H1 (cell line): ENCODE results near the gene CDC42EP4. TPM values are rescaled to one million over a fixed set of nuclear protein-coding genes. Genes with fewer than 3 reads are reported as not detected.
A peak's percentile ranks its signal among the peaks of the same experiment; 100 is the strongest.

ENCODE experiments used
- CTCF ChIA-PET: fragments of 300-600 bp; sonication (Branson Sonifier 250); formaldehyde crosslinking; loops from one replicate; lab custom pipeline; 2021; ENCODE audit not compliant: partially characterized antibody; lab: Charles Lee
- POLR2A ChIA-PET: fragments of 300-600 bp; sonication (Branson Sonifier 250); formaldehyde crosslinking; loops from one replicate; lab custom pipeline; 2021; ENCODE audit warnings: inconsistent platforms; ENCODE audit not compliant: partially characterized antibody; lab: Charles Lee
- DNase-seq, 2 experiments: peaks; one replicate each; pipeline versions ENCODE4 v3.0.0 to v3.0.0-alpha.2; 2010 to 2022; ENCODE audit warnings: low spot score in 2 of 2, low read depth in 1 of 2, mixed read lengths in 1 of 2
- FAIRE-seq: peaks from 2 replicates; lab custom pipeline; 2011; peaks lifted over from hg19 to GRCh38; lab: Jason Lieb, UNC
- H2AFZ ChIP-seq: 2 replicates; pipeline ENCODE4 v1.8.1; 2012; ENCODE audit warnings: low read length, inconsistent platforms
- H2AK5ac ChIP-seq: 2 replicates; pipeline ENCODE4 v1.6.1; 2013; ENCODE audit warnings: low read depth, low read length
- H2BK120ac ChIP-seq: replicated peaks from 2 replicates; pipeline ENCODE3; 2013; ENCODE audit warnings: low read depth, low read length, inconsistent platforms
- H2BK12ac ChIP-seq: 2 replicates; pipeline ENCODE4 v1.6.1; 2013; ENCODE audit warnings: low read depth, low read length
- H2BK15ac ChIP-seq: 2 replicates; pipeline ENCODE4 v1.6.1; 2013; ENCODE audit warnings: low read length
- H2BK20ac ChIP-seq: 2 replicates; pipeline ENCODE4 v1.6.1; 2013; ENCODE audit warnings: low read length
- H2BK5ac ChIP-seq: 2 replicates; pipeline ENCODE4 v1.6.1; 2013; ENCODE audit warnings: low read depth, low read length
- H3K14ac ChIP-seq: 2 replicates; pipeline ENCODE4 v1.6.1; 2013; ENCODE audit warnings: inconsistent platforms; ENCODE audit not compliant: insufficient read length
- H3K18ac ChIP-seq: 2 replicates; pipeline ENCODE4 v1.6.1; 2013; ENCODE audit warnings: low read length; ENCODE audit errors: extremely low read depth
- H3K23ac ChIP-seq: 2 replicates; pipeline ENCODE4 v1.6.1; 2013; ENCODE audit warnings: inconsistent platforms; ENCODE audit not compliant: insufficient read length
- H3K23me2 ChIP-seq: 2 replicates; pipeline ENCODE4 v1.6.1; 2013; ENCODE audit warnings: low read depth, low read length
- H3K27ac ChIP-seq: 2 replicates; pipeline ENCODE4 v1.6.1; 2011; ENCODE audit warnings: low read depth, low read length, inconsistent platforms
- H3K27me3 ChIP-seq, 4 experiments: replicated peaks in 1 of 4; 1 replicate in 1 of 4; 2 replicates in 3 of 4; pipeline versions ENCODE4 v1.6.1 to v1.8.1; 2011 to 2013; ENCODE audit warnings: low read length in 3 of 4, mild to moderate bottlenecking in 3 of 4, inconsistent platforms in 2 of 4, mixed read lengths in 2 of 4, moderate library complexity in 1 of 4; ENCODE audit not compliant: control insufficient read depth in 3 of 4, insufficient read depth in 3 of 4; ENCODE audit errors: extremely low read depth in 1 of 4
- H3K36me3 ChIP-seq, 4 experiments: 2 replicates each; pipeline versions ENCODE4 v1.6.1 to v1.8.1; 2011 to 2013; ENCODE audit warnings: mild to moderate bottlenecking in 4 of 4, low read length in 3 of 4, moderate library complexity in 2 of 4, control low read depth in 1 of 4, inconsistent platforms in 1 of 4; ENCODE audit not compliant: insufficient read depth in 4 of 4, control insufficient read depth in 2 of 4
- H3K4ac ChIP-seq: replicated peaks from 2 replicates; pipeline ENCODE3; 2013; ENCODE audit warnings: low read length, low read depth, mixed read lengths, inconsistent platforms; ENCODE audit not compliant: insufficient read length
- H3K4me1 ChIP-seq, 4 experiments: replicated peaks in 1 of 4; 1 replicate in 1 of 4; 2 replicates in 3 of 4; pipeline versions ENCODE4 v1.6.1 to v1.8.1; 2011 to 2013; ENCODE audit warnings: low read length in 3 of 4, inconsistent platforms in 2 of 4, mixed read lengths in 1 of 4; ENCODE audit not compliant: insufficient read depth in 4 of 4, control insufficient read depth in 3 of 4
- H3K4me2 ChIP-seq, 2 experiments: 2 replicates each; pipeline versions ENCODE4 v1.6.1 to v1.8.1; 2011 to 2013; ENCODE audit warnings: low read depth in 2 of 2, low read length in 2 of 2, control low read depth in 1 of 2, inconsistent platforms in 1 of 2, mild to moderate bottlenecking in 1 of 2; ENCODE audit not compliant: insufficient read depth in 1 of 2
- H3K4me3 ChIP-seq, 4 experiments: fragments of 200-600, 300-600 bp in 1 of 4; sonication (generic), shearing (Covaris generic), sonication (Bioruptor Twin) in 1 of 4; 2 replicates each; pipeline versions ENCODE4 v1.5.1 to v1.8.1; 2011 to 2016; ENCODE audit warnings: low read length in 4 of 4, low read depth in 3 of 4, control low read depth in 2 of 4, inconsistent platforms in 2 of 4, mild to moderate bottlenecking in 2 of 4, mixed read lengths in 1 of 4, moderate library complexity in 1 of 4; ENCODE audit not compliant: insufficient read depth in 2 of 4; ENCODE audit errors: extremely low read depth in 1 of 4
- H3K56ac ChIP-seq: replicated peaks from 2 replicates; pipeline ENCODE3; 2013; ENCODE audit warnings: low read depth, mild to moderate bottlenecking, mixed read lengths, low read length, inconsistent platforms; ENCODE audit not compliant: insufficient read length
- H3K79me1 ChIP-seq: 2 replicates; pipeline ENCODE4 v1.6.1; 2013; ENCODE audit warnings: low read depth, low read length, control low read depth
- H3K79me2 ChIP-seq, 2 experiments: 2 replicates each; pipeline versions ENCODE4 v1.6.1 to v1.8.1; 2012 to 2013; ENCODE audit warnings: low read length in 2 of 2, mild to moderate bottlenecking in 2 of 2, inconsistent platforms in 1 of 2; ENCODE audit not compliant: insufficient read depth in 2 of 2, control insufficient read depth in 1 of 2
- H3K9ac ChIP-seq, 4 experiments: replicated peaks in 1 of 4; 1 replicate in 1 of 4; 2 replicates in 3 of 4; pipeline versions ENCODE4 v1.6.1 to v1.8.1; 2011 to 2013; ENCODE audit warnings: low read depth in 3 of 4, low read length in 3 of 4, control low read depth in 2 of 4, mild to moderate bottlenecking in 2 of 4, moderate library complexity in 2 of 4, inconsistent platforms in 1 of 4; ENCODE audit errors: extremely low read depth in 1 of 4
- H3K9me3 ChIP-seq, 2 experiments: 2 replicates each; pipeline versions ENCODE4 v1.6.1 to v1.8.1; 2012 to 2013; ENCODE audit warnings: mild to moderate bottlenecking in 2 of 2, moderate library complexity in 2 of 2, control low read depth in 1 of 2, inconsistent platforms in 1 of 2, low read depth in 1 of 2, low read length in 1 of 2, mixed read lengths in 1 of 2; ENCODE audit not compliant: insufficient read depth in 2 of 2
- H4K20me1 ChIP-seq, 2 experiments: replicated peaks in 1 of 2; 2 replicates each; pipeline versions ENCODE3 to v1.8.1; 2011 to 2013; ENCODE audit warnings: inconsistent platforms in 2 of 2, low read length in 2 of 2, mild to moderate bottlenecking in 1 of 2; ENCODE audit not compliant: insufficient read depth in 2 of 2, control insufficient read depth in 1 of 2
- H4K5ac ChIP-seq: 2 replicates; pipeline ENCODE4 v1.6.1; 2013; ENCODE audit warnings: low read length, low read depth, mixed read lengths, inconsistent platforms; ENCODE audit not compliant: insufficient read length
- H4K8ac ChIP-seq: 2 replicates; pipeline ENCODE4 v1.8.0; 2013; ENCODE audit warnings: mild to moderate bottlenecking, moderate library complexity, low read length, inconsistent platforms; ENCODE audit not compliant: insufficient read depth; ENCODE audit errors: extremely low read depth
- H4K91ac ChIP-seq: replicated peaks from 2 replicates; pipeline ENCODE3; 2013; ENCODE audit warnings: low read length, mixed read lengths, inconsistent platforms; ENCODE audit not compliant: insufficient read length
- HDAC6 ChIP-seq: IDR thresholded peaks from one replicate; pipeline ENCODE4 v1.7.1; 2012; ENCODE audit warnings: low read depth, mild to moderate bottlenecking, inconsistent platforms, low read length, moderate library complexity
- whole genome bisulfite sequencing, 2 experiments: shearing (Covaris generic) in 1 of 2; methylation state at CpG; one replicate each; pipeline versions ENCODE4 v1.1.6 to v1.1.7; 2013 to 2015; ENCODE audit warnings: low lambda C conversion rate in 2 of 2, mixed read lengths in 2 of 2, inconsistent platforms in 1 of 2, low coverage in 1 of 2, missing lambda C conversion rate in 1 of 2; ENCODE audit not compliant: insufficient replicate concordance in 2 of 2, insufficient coverage in 1 of 2, insufficient read length in 1 of 2; ENCODE audit errors: extremely low coverage in 1 of 2, missing lambda C conversion rate in 1 of 2; 5-methylcytosine and 5-hydroxymethylcytosine counted together
- polyA plus RNA-seq, 7 experiments: library from polyadenylated mRNA; depleted of rRNA in 3 of 7; stranded (reverse) in 5 of 7; unstranded in 2 of 7; fragments of >200 nt in 5 of 7; fragments of 200-250 nt in 2 of 7; gene quantifications; 1 replicate in 5 of 7; 2 replicates in 1 of 7; 4 replicates in 1 of 7; pipeline versions ENCODE4 v1.2.1 to v1.2.3, GENCODE V29; 2011 to 2013; ENCODE audit warnings: missing spikeins in 2 of 7, mixed read lengths in 2 of 7
- total RNA-seq: library from RNA; stranded (reverse); fragmentation: NEBNext Ultra II Directional; extraction: Animal tissue kit (Norgen Biotek cat#: 25700); gene quantifications from 2 replicates; pipeline ENCODE4 v1.2.1, GENCODE V29; 2021

The CDC42EP4 gene
- total and polyA plus RNA-seq, 2 of the 8 experiments (the other 6 are each of a cell fraction or from before 2014, with no cell fraction given) = 8.8 to 12.6 TPM

DNA sequence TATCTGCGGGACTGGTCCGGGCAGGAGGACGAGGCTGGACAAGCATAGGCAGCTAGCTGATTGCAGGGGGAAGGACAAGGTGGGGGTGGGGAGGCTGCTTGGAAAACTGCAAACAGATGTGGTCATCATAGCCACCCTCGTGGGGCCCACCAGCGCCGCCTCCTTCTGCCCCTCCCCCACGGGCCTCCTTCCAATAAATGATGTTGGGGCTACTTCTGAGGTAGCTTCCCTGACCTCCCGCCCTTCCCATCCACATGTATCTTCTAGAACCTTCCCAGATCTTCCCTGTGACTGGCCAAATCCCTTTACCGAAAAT, 12.3 kb upstream of the CDC42EP4 start:
- CTCF ChIA-PET = interaction anchor here (0.6 to 2.8 kb wide), 4 partner anchors 9 to 46 kb away, joined by 3 to 7 read pairs (median 5); no protein-coding TSS in a partner anchor
- H3K9ac ChIP-seq = no peak overlapping the region
- peak overlapping the region; percentile 61; the same call in 1 of the 2 replicates for H2BK5ac ChIP-seq
- DNase-seq = no peak
- no peak overlapping the region for H2AK5ac ChIP-seq
- no peaks in the 10 kb centered on the region for H3K9me3 ChIP-seq
- no peak for FAIRE-seq
- WGBS, 2 experiments = 81% methylated on average over 9 of the region's 9 CpGs; no CpG with 5 or more reads in 1 of the 2 experiments
- H3K23me2 ChIP-seq = no peaks in the 10 kb centered on the region
- no peak overlapping the region for H3K27ac ChIP-seq
- H4K8ac ChIP-seq = no peak overlapping the region
- no peaks in the 10 kb centered on the region for H4K20me1 ChIP-seq
- H3K14ac ChIP-seq = no peak overlapping the region
- no peaks in the 10 kb centered on the region for H3K36me3 ChIP-seq
- H3K4me1 ChIP-seq = peaks cover 4 to 13% (median 9%) of the 10 kb centered on the region in 4 experiments; a peak in 6 of 7 replicates
- no peak overlapping the region for H3K23ac ChIP-seq
- no peaks in the 10 kb centered on the region for H3K79me1 ChIP-seq
- no peak overlapping the region for H3K4ac ChIP-seq
- TF ChIP-seq HDAC6 = no peak
- no peaks in the 10 kb centered on the region for H3K27me3 ChIP-seq
- H3K56ac ChIP-seq = no peak overlapping the region
- H2BK15ac ChIP-seq = peak overlapping the region; percentile 74; the same call in 1 of the 2 replicates
- POLR2A ChIA-PET = interaction anchor here (1.0 to 3.3 kb wide), 5 partner anchors 9 to 47 kb away, joined by 3 to 11 read pairs (median 5); no protein-coding TSS in a partner anchor
- no peak overlapping the region for H2BK120ac ChIP-seq
- H3K4me3 ChIP-seq = no peak overlapping the region
- H3K79me2 ChIP-seq = no peaks in the 10 kb centered on the region
- H2AFZ ChIP-seq = no peak overlapping the region
- H3K18ac ChIP-seq = 0 out of 2 replicates have a peak overlapping the region, but pooled peaks have one; percentile 63
- no peak overlapping the region for H3K4me2 ChIP-seq
- H2BK12ac ChIP-seq = peak overlapping the region; percentile 83; the same call in 1 of the 2 replicates
- peak overlapping the region; percentile 94 for H2BK20ac ChIP-seq
- peak overlapping the region; percentile 46 for H4K91ac ChIP-seq
- H4K5ac ChIP-seq = no peak overlapping the region
